ENCODE measurements around the gene ALDH3A1. TPM values are rescaled to one million over a fixed set of nuclear protein-coding genes. Genes with fewer than 3 reads are reported as not detected.

Gene ALDH3A1
- total and polyA plus RNA-seq, 2 donors (not counting 3 experiments of a cell fraction or from before 2014, with no cell fraction given) = 0.11 to 1.2 TPM

DNA sequence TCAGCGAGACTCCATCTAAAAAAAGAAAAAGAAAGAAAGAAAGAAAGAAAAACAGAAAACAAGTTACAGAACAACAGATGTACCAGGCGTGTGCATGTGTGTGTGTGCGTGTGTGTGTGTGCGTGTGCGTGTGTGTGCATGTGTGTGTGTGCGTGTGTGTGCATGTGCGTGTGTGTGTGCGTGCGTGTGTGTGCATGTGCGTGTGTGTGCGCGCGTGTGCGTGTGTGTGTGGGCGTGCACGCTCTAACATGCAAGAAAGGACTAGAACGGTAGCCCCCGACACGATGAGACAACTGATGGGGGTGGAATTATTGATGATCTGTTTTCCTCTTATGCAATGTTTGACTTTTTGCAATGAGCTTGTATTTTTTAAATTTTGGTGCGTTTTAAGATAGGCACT is 1.6 kb downstream of the ALDH3A1 start:
- DNase-seq (ENCODE audit: low read depth, low spot score) (no peak), FAIRE-seq (no peak)
- ChIA-PET CTCF (interaction anchor here (8.4 kb wide), 1 partner anchor 15 kb away, joined by 72 read pairs; no protein-coding TSS in a partner anchor), POLR2A (no interaction called here)
- Histone ChIP-seq H3K9me1 (replicated peaks; ENCODE audit: control insufficient read depth, extremely low read depth, insufficient read depth, low read length) (no peaks in the 10 kb centered on the region), H3K36me3 (ENCODE audit: control insufficient read depth in 2 of 2, extremely low read depth in 1 of 2, insufficient read depth in 2 of 2, low read length in 2 of 2) (no peaks in the 10 kb centered on the region), H3K9me3 (replicated peaks; ENCODE audit: control insufficient read depth, insufficient read depth, low read length) (no peaks in the 10 kb centered on the region), H3K9ac (replicated peaks; ENCODE audit: extremely low read depth, insufficient read depth, low read length) (no peak overlapping the region), H2AFZ (ENCODE audit: low read depth, low read length) (no peak overlapping the region), H3K4me2 (ENCODE audit: insufficient read depth, low read length) (no peak overlapping the region), H3K27ac (ENCODE audit: insufficient read depth, low read depth, low read length) (no peak overlapping the region), H3K4me3 (replicated peaks in 1 of 3; ENCODE audit: insufficient read depth in 1 of 3, low read depth in 1 of 3, low read length in 3 of 3) (no peak overlapping the region), H3K4me1 (ENCODE audit: control insufficient read depth, extremely low read depth, insufficient read depth, low read length) (peaks cover 5% of the 10 kb centered on the region), H3K79me2 (ENCODE audit: control insufficient read depth, insufficient read depth, low read length) (no peaks in the 10 kb centered on the region), H4K20me1 (replicated peaks; ENCODE audit: control insufficient read depth, extremely low read depth, insufficient read depth, low read length) (no peaks in the 10 kb centered on the region), H3K27me3 (ENCODE audit: control insufficient read depth in 2 of 2, insufficient read depth in 2 of 2, low read length in 2 of 2) (no peaks in the 10 kb centered on the region)
- TF ChIP-seq, protein P1, sequence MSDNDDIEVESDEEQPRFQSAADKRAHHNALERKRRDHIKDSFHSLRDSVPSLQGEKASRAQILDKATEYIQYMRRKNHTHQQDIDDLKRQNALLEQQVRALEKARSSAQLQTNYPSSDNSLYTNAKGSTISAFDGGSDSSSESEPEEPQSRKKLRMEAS (IDR thresholded peaks at IDR 0.05; ENCODE audit: insufficient read depth, insufficient read length) = no peak
- TF ChIP-seq, protein P2, sequence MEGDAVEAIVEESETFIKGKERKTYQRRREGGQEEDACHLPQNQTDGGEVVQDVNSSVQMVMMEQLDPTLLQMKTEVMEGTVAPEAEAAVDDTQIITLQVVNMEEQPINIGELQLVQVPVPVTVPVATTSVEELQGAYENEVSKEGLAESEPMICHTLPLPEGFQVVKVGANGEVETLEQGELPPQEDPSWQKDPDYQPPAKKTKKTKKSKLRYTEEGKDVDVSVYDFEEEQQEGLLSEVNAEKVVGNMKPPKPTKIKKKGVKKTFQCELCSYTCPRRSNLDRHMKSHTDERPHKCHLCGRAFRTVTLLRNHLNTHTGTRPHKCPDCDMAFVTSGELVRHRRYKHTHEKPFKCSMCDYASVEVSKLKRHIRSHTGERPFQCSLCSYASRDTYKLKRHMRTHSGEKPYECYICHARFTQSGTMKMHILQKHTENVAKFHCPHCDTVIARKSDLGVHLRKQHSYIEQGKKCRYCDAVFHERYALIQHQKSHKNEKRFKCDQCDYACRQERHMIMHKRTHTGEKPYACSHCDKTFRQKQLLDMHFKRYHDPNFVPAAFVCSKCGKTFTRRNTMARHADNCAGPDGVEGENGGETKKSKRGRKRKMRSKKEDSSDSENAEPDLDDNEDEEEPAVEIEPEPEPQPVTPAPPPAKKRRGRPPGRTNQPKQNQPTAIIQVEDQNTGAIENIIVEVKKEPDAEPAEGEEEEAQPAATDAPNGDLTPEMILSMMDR (IDR thresholded peaks at IDR 0.05; ENCODE audit: extremely low read depth in 1 of 2, insufficient read depth in 1 of 2, low read depth in 1 of 2, low read length in 2 of 2) = no peak
- TF ChIP-seq POLR2AphosphoS5 (IDR thresholded peaks at IDR 0.05; ENCODE audit: insufficient read depth, low read depth, low read length) (no peak), FOS (IDR thresholded peaks at IDR 0.05; ENCODE audit: borderline replicate concordance, insufficient read depth, low read length) (no peak), POLR2A (IDR thresholded peaks at IDR 0.05; ENCODE audit: low read depth, low read length) (no peak), JUN (IDR thresholded peaks at IDR 0.05; ENCODE audit: borderline replicate concordance, insufficient read depth, insufficient read length, low read depth) (no peak), GATA2 (IDR thresholded peaks at IDR 0.05; ENCODE audit: insufficient read depth, insufficient read length, low read depth, low read length) (no peak), MYC (IDR thresholded peaks at IDR 0.05; ENCODE audit: low read depth, low read length) (no peak), EZH2 (IDR thresholded peaks at IDR 0.05; ENCODE audit: borderline replicate concordance, low read depth, low read length, severe bottlenecking) (no peak)
- no TSS peak for BruUV-seq (replicated peaks)
- intact Hi-C loops (cut with micrococcal nuclease) (no loop called here), dilution Hi-C loops (cut with MboI; ENCODE audit: extremely low pct_ligation_motif_present, low sequenced_read_pairs) (no loop called here)

Data from endothelial cell of umbilical vein (primary cell).